WERI-Rb-1 (cell line): ENCODE measurements around the gene TEAD3.

Experiments
- DNase-seq: peaks from one replicate; pipeline ENCODE4 v3.0.0-alpha.2; 2020
- H3K27ac ChIP-seq: fragments of 250-450 bp; sonication (Bioruptor Pico); 2 replicates; pipeline ENCODE4 v1.5.1; 2020; ENCODE audit warnings: mild to moderate bottlenecking, moderate library complexity
- H3K27me3 ChIP-seq: fragments of 250-450 bp; sonication (Bioruptor Pico); 2 replicates; pipeline ENCODE4 v1.5.1; 2021; ENCODE audit warnings: mild to moderate bottlenecking, low read depth, moderate library complexity; ENCODE audit not compliant: insufficient read depth, severe bottlenecking
- H3K36me3 ChIP-seq: fragments of 250-450 bp; sonication (Bioruptor Pico); 2 replicates; pipeline ENCODE4 v1.5.1; 2020; ENCODE audit warnings: mild to moderate bottlenecking, moderate library complexity
- H3K4me3 ChIP-seq: 2 replicates; pipeline ENCODE4 v1.5.1; 2011; ENCODE audit warnings: low read depth, mild to moderate bottlenecking, control low read depth, low read length
- H3K9me3 ChIP-seq: fragments of 250-450 bp; sonication (Bioruptor Pico); 2 replicates; pipeline ENCODE4 v1.5.1; 2021; ENCODE audit warnings: mild to moderate bottlenecking, moderate library complexity; ENCODE audit not compliant: severe bottlenecking
- TF ChIP-seq, protein P1 (sequence below): IDR thresholded peaks from 2 replicates; pipeline ENCODE4 v1.5.1; 2011; ENCODE audit warnings: low read depth, mild to moderate bottlenecking, control low read depth, inconsistent platforms, low read length

Gene TEAD3

DNA sequence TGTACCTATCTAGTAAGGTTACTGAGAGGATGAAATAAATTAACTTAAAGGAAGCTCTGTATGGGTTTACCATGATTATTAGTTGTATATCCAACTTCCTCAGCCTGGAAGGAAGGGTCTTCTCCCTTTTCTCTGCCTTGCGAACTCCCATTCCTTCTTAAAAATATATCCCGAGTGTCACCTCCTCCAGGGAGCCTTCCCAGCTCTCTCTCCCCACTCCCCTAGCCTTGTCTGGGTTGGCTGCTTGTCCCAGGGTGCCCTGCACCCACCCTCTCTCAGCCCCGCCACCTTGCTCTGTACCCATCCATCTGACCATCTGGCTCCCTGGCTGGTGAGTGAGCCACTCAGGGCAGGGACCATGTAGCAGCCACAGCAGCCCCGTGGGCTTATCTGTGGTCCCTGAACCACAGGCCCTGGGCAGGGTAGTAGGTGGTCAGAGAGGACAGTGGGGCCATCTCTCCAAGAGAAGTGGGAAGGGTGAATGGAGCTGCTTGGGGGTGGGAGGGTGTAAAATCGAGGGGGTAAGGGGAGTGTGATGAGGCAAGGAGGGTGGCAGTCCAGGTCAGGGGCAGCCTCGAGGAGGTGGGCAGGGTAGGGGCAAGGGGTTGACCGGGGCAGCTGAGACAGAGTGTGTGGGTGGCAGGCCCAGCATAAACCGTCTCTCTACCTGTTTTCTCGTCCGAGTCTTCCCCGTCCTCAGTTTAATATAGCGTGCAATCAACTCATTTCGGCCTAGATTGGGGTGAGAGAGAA is 12.8 kb downstream of the TEAD3 start:
- H3K36me3 ChIP-seq = peaks cover 56% of the 10 kb centered on the region
- H3K27me3 ChIP-seq = no peaks in the 10 kb centered on the region
- TF ChIP-seq, protein P1, sequence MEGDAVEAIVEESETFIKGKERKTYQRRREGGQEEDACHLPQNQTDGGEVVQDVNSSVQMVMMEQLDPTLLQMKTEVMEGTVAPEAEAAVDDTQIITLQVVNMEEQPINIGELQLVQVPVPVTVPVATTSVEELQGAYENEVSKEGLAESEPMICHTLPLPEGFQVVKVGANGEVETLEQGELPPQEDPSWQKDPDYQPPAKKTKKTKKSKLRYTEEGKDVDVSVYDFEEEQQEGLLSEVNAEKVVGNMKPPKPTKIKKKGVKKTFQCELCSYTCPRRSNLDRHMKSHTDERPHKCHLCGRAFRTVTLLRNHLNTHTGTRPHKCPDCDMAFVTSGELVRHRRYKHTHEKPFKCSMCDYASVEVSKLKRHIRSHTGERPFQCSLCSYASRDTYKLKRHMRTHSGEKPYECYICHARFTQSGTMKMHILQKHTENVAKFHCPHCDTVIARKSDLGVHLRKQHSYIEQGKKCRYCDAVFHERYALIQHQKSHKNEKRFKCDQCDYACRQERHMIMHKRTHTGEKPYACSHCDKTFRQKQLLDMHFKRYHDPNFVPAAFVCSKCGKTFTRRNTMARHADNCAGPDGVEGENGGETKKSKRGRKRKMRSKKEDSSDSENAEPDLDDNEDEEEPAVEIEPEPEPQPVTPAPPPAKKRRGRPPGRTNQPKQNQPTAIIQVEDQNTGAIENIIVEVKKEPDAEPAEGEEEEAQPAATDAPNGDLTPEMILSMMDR = no peak
- no peak for DNase-seq
- no peaks in the 10 kb centered on the region for H3K9me3 ChIP-seq
- H3K27ac ChIP-seq = peak overlapping the region; percentile 78
- H3K4me3 ChIP-seq = no peak overlapping the region

DNA sequence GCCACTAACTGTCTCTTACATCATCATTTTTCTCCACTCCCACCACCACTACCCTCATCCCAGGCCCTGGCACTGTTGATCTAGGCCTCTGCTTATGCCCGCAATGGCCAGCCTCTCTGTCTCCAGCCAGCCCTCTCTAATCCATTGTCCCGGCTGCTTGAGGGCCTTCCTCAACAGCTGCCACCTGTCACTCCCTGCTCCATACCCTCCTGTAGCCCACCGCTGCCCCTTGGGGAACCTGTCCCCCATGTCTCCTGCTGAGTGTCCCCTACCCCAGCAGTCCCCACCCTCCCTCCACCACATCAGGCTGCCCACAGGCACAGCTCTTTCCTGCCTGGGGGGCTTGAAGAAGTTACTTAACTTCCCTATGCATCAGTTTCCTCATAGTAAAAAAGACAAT is 13.4 kb downstream of the TEAD3 start:
- TF ChIP-seq, protein P1 = no peak
- Histone ChIP-seq H3K4me3 (no peak overlapping the region), H3K9me3 (no peaks in the 10 kb centered on the region), H3K36me3 (peaks cover 59% of the 10 kb centered on the region), H3K27ac (peak overlapping the region; percentile 78), H3K27me3 (no peaks in the 10 kb centered on the region)
- DNase-seq = no peak

- no peaks in the 10 kb centered on the region for H3K27me3 ChIP-seq
- no peaks in the 10 kb centered on the region for H3K9me3 ChIP-seq
- no peak for DNase-seq
- H3K27ac ChIP-seq = peak overlapping the region; percentile 78
- TF ChIP-seq, protein P1 = no peak
- no peak overlapping the region for H3K4me3 ChIP-seq
- peaks cover 64% of the 10 kb centered on the region for H3K36me3 ChIP-seq
Measured at GRCh38 chr6:35483062-35483461, 13.8 kb downstream of the TEAD3 start.

DNA sequence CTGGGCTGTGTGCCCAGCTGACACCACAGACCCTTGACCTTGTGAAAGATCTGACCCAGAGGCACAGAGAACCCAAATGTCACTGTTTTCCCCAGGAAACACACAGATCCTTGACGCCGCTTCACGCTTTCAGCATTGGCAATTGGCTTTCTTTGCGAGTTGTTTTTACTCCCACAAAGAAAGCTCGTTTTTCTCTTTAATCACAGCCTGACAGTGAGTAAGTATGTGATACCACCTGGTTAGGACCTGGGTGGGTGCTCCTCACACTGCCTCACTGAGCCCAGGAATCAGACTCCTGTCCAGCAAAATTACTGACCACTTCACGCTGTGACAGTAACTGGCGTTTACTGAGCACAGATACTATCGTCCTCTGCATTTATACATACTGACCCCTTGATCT is 15.7 kb downstream of the TEAD3 start:
- Histone ChIP-seq H3K9me3 (no peaks in the 10 kb centered on the region), H3K4me3 (no peak overlapping the region), H3K27ac (no peak overlapping the region), H3K36me3 (peaks cover 74% of the 10 kb centered on the region), H3K27me3 (no peaks in the 10 kb centered on the region)
- TF ChIP-seq, protein P1 = no peak
- no peak for DNase-seq

GRCh38 chr6:35480176-35480575 is 16.7 kb downstream of the TEAD3 start:
- H3K9me3 ChIP-seq = no peaks in the 10 kb centered on the region

More at GRCh38 chr6:35480176-35480575, 16.7 kb downstream of the TEAD3 start:
- peak overlapping the region; percentile 54 for H3K27ac ChIP-seq
- H3K4me3 ChIP-seq = no peak overlapping the region
- no peaks in the 10 kb centered on the region for H3K27me3 ChIP-seq
- peak; percentile 16 for DNase-seq
- peaks cover 74% of the 10 kb centered on the region for H3K36me3 ChIP-seq
- TF ChIP-seq, protein P1 = no peak
